Loucy (cell line): ENCODE data around the gene ITIH3.

ENCODE experiments used
- CTCF ChIP-seq: fragments of 200-600 bp; sonication (generic); conservative IDR thresholded peaks from 2 replicates; pipeline ENCODE4 v1.5.1; 2014; ENCODE audit warnings: mild to moderate bottlenecking, antibody characterized with exemption, low read length
- EZH2phosphoT487 ChIP-seq: fragments of 200-600 bp; IDR thresholded peaks from 2 replicates; pipeline ENCODE4 v1.6.1; 2018; ENCODE audit warnings: antibody characterized with exemption, mild to moderate bottlenecking, moderate library complexity, borderline replicate concordance

- TF ChIP-seq CTCF (no peak), EZH2phosphoT487 (no peak)
Observed at GRCh38 chr3:52777959-52778805, 16.4 kb upstream of the ITIH3 start.
